AG09309 (cell line): ENCODE results near the gene USP48.

Source experiments
- DNase-seq: peaks from one replicate; pipeline ENCODE4 v3.0.0-alpha.2; 2010; ENCODE audit warnings: low read depth
- H3K4me3 ChIP-seq: 2 replicates; pipeline ENCODE4 v1.5.1; 2011; ENCODE audit warnings: mild to moderate bottlenecking, low read depth, low read length, moderate library complexity; ENCODE audit not compliant: control insufficient read depth
- CTCF ChIP-seq: IDR thresholded peaks from 2 replicates; pipeline ENCODE4 v1.5.1; 2011; ENCODE audit warnings: mild to moderate bottlenecking, low read depth, low read length, inconsistent platforms; ENCODE audit not compliant: insufficient read depth, control insufficient read depth; ENCODE audit errors: missing control alignments

Gene USP48

GRCh38 chr1:21630571-21631343, 152.2 kb downstream of the USP48 start:
- no peak overlapping the region for H3K4me3 ChIP-seq
- DNase-seq = no peak
- TF ChIP-seq CTCF = no peak

DNA sequence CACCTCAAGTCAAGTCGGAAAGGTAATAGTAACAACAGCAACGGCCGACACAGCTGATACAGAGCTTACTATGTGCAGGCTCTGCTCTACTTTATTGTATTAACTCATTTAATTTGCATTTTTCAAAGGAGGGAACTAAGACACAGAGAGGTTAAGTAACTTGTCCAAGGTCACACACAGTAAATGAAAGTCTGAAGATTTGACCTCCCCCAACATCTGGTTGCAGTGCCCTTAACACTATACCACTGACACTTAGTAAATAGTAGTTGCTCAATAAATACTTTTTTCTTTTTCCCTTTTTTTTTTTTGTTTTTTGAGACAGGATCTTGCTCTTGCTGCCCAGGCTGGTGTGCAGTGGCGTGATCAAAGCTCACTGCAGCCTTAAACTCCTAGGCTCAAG, 153.0 kb downstream of the USP48 start:
- no peak for TF ChIP-seq CTCF

GRCh38 chr1:21628798-21629393, 154.1 kb downstream of the USP48 start:
- no peak for DNase-seq
- H3K4me3 ChIP-seq = no peak overlapping the region
- no peak for TF ChIP-seq CTCF

More for the DNA sequence above, 153.0 kb downstream of the USP48 start:
- H3K4me3 ChIP-seq = no peak overlapping the region
- DNase-seq = no peak
